Stimulated activated CD4-positive, alpha-beta T cell treated with anti-CD3 and anti-CD28 coated beads, Interleukin-15, amount 100 ng/mL, for 24 hours (primary cell): ENCODE data around the gene OR10A6.

Experiments used
- DNase-seq: peaks from one replicate; pipeline ENCODE4 v3.0.0-alpha.2; 2020

Gene OR10A6

DNA sequence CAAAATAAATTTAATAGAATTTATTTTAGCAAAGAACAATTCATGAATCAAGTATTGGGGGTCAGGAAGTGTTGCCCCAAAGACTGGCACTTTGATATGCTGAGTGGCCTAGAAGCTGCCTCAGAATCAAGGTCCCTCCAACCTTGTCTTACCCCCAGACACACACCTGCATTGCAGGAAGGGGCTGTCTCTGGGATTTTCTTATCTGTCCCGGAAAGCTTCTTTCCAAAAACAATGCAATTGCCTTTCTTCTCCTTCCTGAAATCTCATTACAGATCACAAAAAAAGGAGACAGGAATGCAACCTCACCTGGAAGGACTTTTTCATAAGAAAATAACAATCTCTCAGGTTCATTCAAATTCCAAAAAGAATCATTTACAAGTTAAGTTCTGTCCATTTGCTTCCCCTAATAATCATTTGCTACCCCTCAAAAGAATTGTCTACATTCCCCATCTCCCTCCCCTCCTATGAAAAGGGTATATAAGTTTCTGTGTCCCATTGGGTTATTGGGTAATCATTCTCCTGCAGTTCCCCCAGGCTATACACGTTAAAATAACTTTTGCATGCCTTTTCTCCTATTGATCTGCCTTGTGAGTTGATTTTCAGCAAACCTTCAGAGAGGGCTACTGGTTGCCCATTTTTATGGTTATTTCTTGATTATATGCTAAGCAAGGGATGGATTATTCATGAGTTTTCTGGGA, 21.3 kb downstream of the OR10A6 start:
- DNase-seq, result no peak

GRCh38 chr11:7907121-7907520, 23.9 kb downstream of the OR10A6 start:
- no peak for DNase-seq

DNA sequence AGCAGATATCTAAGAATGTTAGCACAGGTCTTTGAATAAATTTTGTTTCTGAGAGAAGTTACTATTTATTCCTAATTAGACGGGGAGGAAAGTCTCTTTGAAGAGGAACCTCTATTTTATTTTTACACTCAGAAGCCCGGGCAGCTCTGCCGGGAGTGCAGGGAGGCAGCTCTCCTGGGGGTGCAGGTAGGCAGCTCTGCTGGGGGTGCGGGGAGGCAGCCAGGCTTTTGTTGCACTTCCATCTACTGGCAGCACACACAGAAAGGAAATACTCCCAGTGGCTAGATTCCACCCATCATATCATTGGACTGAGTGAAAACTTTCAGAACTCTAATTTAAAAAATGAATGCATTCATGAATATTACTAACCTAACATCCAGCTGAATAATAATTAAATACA, 24.6 kb downstream of the OR10A6 start:
- DNase-seq, result no peak

- DNase-seq, result no peak
Measured at GRCh38 chr11:7905961-7906429, 25.1 kb downstream of the OR10A6 start.

DNA sequence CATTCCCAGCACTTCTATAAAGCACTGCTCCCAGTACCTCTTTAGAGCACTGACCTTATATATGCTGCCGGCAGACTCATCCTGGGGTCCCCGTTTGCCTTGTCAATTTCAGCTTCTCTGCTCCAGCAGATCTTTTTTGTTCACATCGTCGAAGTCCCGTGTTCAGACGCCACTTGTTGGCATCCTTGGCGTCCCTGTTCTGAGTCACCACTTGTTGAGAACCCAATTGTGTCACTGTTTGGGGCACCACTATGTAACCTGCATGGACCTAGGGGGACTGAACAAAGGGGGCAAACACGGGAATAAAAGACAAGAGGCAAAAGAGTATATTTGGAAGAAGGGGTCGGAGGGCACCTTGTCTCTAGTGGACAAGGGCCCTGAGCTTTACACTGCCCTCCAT, 25.5 kb downstream of the OR10A6 start:
- no peak for DNase-seq

DNA sequence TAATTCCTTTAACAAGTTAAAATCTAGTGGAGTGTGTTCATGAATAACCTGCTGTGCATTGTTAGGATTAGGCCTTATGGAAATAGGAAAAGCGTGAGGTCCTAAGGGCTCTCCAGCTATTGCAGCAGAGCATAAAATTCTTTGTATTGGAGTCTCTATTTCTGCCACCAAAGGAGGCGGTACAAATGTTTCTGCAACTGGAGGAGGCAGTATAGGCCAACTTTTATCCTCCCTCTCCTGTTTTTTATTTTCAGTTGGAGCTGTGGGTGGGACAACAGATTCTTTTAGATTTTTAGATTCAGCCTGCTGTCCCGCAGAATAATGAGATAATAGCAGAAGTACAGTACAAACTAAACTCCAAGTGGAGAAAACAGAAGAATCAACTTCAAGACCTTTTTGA, 26.2 kb downstream of the OR10A6 start:
- DNase-seq, result no peak

DNA sequence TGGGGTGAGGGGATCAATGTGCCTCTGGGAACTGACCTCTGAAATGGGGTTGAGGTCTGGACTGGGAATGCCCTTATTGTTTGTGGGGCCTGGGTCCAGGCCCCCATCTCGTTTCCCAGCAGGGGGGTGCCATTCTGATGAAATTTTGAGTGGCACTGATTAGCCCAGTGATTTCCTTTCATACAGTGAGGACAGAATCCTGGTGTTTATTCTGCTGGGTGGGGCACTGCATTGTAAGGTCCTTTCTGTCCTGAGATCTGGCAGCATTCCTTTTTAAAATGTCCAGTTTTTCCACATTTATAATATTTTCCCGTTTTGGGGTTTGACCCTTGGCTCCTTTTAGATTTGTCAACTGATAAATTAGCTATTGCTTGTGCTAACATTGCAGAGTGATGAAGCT, 27.1 kb downstream of the OR10A6 start:
- no peak for DNase-seq

DNA sequence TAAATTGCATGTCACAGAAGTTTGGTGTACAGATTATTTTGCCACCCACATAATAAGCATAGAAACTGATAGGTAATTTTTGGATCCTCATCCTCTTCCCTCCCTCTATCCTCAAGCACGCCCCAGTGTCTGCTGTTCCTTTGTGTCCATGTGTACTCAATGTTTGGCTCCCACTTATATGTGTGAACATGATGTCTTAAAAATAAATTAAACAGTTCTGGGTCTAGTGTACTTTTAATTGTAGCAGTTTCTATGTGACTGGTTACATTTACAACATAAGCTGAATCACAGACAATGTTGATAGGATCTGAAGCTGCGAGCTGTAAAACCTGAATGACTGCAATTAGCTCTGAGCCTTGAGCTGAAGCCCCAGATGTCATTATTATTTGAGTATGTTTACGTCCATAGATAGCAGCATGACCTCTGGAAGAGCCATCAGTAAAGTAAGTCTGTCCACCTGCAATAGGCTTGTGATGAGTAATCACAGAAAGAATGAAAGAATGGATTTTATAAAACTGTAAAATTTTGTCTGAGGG, 29.7 kb downstream of the OR10A6 start:
- DNase-seq, result no peak

GRCh38 chr11:7900686-7901085, 30.4 kb downstream of the OR10A6 start:
- no peak for DNase-seq

- DNase-seq, result no peak
Measured at GRCh38 chr11:7899418-7899817, 31.6 kb downstream of the OR10A6 start.

- no peak for DNase-seq
Measured at GRCh38 chr11:7898666-7899283, 32.3 kb downstream of the OR10A6 start.

DNA sequence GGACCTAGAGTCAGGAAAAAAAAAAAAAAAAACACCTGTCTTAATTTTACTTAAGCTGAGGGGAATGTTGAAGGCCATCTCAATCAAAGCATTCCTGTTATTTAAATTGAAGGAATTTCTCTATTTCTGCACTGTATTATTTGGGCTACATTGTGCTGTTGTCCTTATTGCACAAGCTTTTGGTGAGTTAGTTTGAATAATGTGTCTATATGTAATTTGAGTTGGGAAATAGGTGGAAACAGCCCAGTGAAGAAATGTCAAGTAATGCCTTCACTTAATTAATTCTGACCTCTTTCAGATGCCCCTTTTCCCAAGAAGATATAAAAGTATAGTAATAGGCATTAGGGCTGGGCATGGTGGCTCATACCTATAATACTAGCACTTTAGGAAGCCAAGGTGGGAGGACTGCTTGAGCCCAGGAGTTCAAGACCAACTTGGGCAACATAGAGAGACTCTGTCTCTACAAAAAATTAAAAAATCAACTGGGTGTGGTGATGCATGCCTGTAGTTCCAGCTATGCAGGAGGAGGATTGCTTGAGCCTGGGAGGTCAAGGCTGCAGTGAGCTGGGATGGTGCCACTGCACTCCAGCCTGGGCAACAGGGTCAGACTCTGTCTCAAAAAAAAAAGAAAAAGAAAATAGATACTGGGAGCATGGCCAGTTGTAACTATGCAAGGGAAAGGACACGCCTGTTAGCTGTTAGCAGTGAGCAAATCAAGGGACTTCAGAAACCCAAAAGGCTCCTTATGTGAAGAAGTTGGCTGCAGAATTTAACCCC, 34.9 kb downstream of the OR10A6 start:
- no peak for DNase-seq

DNA sequence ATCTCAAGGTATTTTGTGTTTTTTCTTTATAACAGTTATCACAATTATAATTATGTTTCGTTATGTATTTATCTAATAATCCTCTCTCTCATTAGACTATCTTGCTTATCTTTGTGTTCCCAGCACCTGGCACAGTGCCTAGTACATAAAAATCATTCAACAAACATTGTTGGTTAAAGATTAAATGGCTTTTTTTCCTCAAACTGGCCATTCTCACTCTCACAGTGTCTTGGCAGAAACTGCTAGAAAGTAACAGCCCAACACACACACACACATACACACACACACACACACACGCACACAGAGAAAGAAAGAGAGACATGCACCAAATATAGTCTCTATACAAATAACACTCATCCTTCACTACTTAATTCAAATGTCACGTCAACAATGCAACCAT, 36.8 kb downstream of the OR10A6 start:
- no peak for DNase-seq

DNA sequence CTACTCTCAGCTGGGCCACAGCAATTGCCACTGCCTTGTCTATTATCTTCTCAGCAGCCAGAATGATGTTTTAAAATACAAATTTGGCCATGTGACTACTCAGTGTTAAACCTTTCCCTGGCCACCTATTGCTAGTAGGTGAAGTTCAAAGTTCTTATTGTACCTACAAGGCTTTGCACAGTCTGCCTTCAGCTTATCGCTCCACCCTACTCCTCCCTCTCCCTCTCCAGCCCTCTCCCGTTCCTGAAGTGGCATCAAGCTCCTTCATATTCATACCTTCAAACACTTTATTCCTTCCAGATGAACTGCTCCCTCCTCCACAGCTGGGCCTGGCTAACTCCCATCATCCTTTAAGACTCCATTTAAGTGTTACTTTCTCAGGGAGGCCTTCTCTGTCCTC, 37.3 kb downstream of the OR10A6 start:
- DNase-seq, result no peak

DNA sequence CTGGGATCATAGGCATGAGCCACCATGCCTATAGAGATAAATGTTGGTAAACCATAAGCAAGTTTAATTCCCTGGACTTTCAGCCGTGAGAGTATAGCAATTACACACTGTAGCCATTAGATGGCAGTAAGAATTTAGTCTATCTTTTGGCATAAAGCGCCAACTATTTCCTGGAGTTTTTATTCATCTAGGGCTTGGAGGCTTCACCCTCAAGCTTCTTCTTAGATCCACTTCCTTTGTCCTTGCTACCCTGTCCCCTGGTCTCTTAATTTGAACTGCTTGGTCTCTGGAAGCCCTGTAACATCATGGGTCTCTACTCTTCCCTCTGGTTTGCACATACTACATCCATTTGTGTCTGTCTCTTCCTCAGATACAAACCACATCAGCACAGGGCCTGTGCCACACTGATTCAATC, 38.2 kb downstream of the OR10A6 start:
- no peak for DNase-seq

- DNase-seq, result no peak
Measured at GRCh38 chr11:7892059-7892699, 38.9 kb downstream of the OR10A6 start.

GRCh38 chr11:7890417-7891172, 40.5 kb downstream of the OR10A6 start:
- no peak for DNase-seq

DNA sequence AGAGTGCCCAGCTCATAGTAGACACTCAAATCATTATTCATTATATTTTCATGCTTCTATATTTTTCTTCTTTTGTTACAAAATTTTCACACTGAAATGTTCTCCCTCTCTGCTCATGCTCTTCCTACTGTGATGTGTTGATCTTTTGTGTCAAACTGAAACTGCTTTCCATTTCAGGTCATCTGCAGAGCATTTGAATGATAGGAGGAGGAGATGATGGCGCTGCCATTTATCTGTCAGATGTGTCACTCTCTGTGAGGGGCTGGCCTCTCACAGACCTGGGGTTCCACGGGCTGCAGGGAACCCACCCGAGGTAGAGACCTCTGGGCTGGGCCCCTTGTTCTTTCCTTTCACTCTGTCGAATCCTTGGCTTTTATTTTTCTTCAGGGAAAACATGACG, 41.1 kb downstream of the OR10A6 start:
- DNase-seq, result no peak

DNA sequence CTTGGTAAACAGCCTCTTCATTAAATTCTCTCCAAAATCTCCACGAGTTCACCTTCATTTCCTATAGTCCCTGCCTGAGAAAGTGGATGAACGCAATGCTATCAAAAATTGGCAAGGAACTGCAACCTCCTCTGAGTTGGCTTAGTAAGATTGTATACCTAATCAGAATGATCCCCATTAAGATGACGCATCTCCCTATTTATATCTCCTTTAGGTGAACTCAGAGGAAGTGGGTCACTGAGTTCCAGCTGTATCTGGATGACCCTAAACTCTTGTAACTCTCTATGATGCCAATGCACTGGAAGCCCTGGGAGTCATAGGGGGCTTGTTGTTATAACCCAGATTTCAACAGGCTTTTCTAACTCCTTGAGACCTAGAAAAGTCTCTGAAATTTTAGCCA, 48.2 kb downstream of the OR10A6 start:
- DNase-seq, result no peak
